Ovary (tissue), 9 donors: ENCODE data around the gene TKTL1. TPM values are rescaled to one million over a fixed set of nuclear protein-coding genes. Genes with fewer than 3 reads are reported as not detected.

ENCODE experiments used
- DNase-seq, 5 donors: peaks; one replicate each; pipeline ENCODE4 v3.0.0-alpha.2; 2019 to 2020
- H3K27ac ChIP-seq, 2 donors: fragments of 200-600 bp; one replicate each; pipeline versions ENCODE4 v1.5.1 to v1.8.0; 2019 to 2022
- H3K27me3 ChIP-seq: fragments of 200-600 bp; one replicate; pipeline ENCODE4 v1.8.0; 2022
- H3K36me3 ChIP-seq: fragments of 200-600 bp; sonication (generic); one replicate; pipeline ENCODE4 v1.5.1; 2019
- H3K4me1 ChIP-seq: one replicate; pipeline ENCODE4 v1.8.1; 2013; ENCODE audit warnings: mild to moderate bottlenecking, moderate library complexity; ENCODE audit not compliant: insufficient read depth
- H3K4me3 ChIP-seq: fragments of 200-600 bp; sonication (generic); one replicate; pipeline ENCODE4 v1.5.1; 2017
- H3K9me3 ChIP-seq, 2 donors: fragments of 200-600 bp in 1 of 2; sonication (generic) in 1 of 2; one replicate each; pipeline versions ENCODE4 v1.5.1 to v1.8.1; 2013 to 2019; ENCODE audit warnings: mild to moderate bottlenecking in 1 of 2, moderate library complexity in 1 of 2
- EP300 ChIP-seq: sonication (generic); formaldehyde crosslinking; IDR thresholded peaks from one replicate; pipeline ENCODE4 v1.6.1; 2017; ENCODE audit warnings: antibody characterized with exemption
- POLR2A ChIP-seq: fragments of 450-650 bp; IDR thresholded peaks from one replicate; pipeline ENCODE4 v1.6.1; 2017; ENCODE audit warnings: antibody characterized with exemption, mild to moderate bottlenecking, moderate library complexity
- WGBS, 3 donors: extraction: QIAGEN DNeasy Blood & Tissue Kit in 1 of 3; methylation state at CpG; one replicate each; pipeline versions ENCODE4 v1.1.5 to v1.1.7; 2013 to 2017; 5-methylcytosine and 5-hydroxymethylcytosine counted together
- intact Hi-C, 4 donors: fragments of 100-400 bp; cut with DNase I; formaldehyde crosslinking; loops; one replicate each; pipeline versions ENCODE4 v1.11.0 to v1.15.1; 2022 to 2023
- polyA plus RNA-seq, 2 donors: library from polyadenylated mRNA; stranded (reverse); fragments of 200-250 nt in 1 of 2; fragments of 350-450 nt in 1 of 2; fragmentation: Illumina TruSeq in 1 of 2; extraction: RNeasy Lipid Tissue Mini Kit (QIAGEN cat#74804) in 1 of 2; gene quantifications; one replicate each; pipeline ENCODE4 v1.2.3, GENCODE V29; 2013 to 2014
- total RNA-seq, 7 donors: library from RNA; depleted of rRNA in 2 of 7; stranded (reverse); fragments of >200 nt in 2 of 7; fragmentation: NEBNext Ultra II Directional in 3 of 7; extraction: Animal tissue kit (Norgen Biotek cat#: 25700) in 3 of 7; gene quantifications; one replicate each; pipeline versions ENCODE4 v1.1.0 to v1.2.4, GENCODE V29; 2016 to 2023
- TF ChIP-seq, protein P1 (sequence below), 3 donors: fragments of 450-650 bp in 2 of 3; fragments of 200-600 bp in 1 of 3; IDR thresholded peaks; one replicate each; pipeline versions ENCODE4 v1.5.1 to v1.8.0; 2016 to 2022; ENCODE audit warnings: antibody characterized with exemption in 3 of 3, mild to moderate bottlenecking in 1 of 3
- donor health status: DM: no; HTN: no; CAD: no; lungs with moderate emphysema.
- donor health status: DM: no; HTN: no; CAD: no.
- donor health status: Bipolar disorder and iron deficiency.
- donor health status: DM: yes; HTN: yes; CAD: no.
- donor health status: DM: no; HTN: no; CAD: no.
- donor health status: DM: yes; HTN: yes; CAD: no.

TKTL1 gene
- total and polyA plus RNA-seq, 9 donors: 0.12 to 0.91 (median 0.30) TPM; not detected in 3

DNA sequence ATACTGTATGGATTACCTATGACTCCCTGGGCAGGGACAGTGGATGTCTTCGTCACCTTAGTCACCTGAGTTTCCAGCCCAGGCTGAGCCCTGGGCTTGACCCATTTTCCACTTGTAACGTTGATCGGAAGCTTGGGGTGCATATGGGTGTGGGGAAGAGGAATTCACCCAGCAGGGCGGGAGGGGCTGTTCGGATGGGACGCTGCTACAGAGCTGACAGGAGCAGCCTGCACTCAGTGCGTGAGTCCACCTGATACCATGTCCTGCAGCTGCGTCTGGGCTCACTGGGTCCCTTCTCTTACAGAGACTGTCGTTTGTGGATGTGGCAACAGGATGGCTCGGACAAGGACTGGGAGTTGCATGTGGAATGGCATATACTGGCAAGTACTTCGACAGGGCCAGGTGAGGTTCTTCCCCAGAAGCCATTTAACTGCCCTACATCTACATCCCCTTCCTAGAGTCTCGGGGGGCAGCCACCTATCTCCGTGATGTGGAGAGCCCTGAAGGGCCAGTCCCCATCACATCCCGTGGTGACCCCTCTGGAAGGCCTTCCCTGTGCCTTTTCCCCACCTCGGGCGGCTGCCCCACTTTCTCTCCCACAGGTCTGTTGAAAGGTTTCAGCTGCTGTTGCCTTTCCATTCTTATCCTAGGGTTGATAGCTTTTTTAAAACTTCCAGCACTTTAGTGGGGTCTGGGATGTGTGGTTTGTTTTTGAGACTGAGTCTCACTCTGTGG lies 13.6 kb downstream of the TKTL1 start:
- no peak overlapping the region for H3K4me3 ChIP-seq
- H3K4me1 ChIP-seq: no peaks in the 10 kb centered on the region
- intact Hi-C loops: no loop called here
- 73 to 77% (median 75%) methylated on average over 16 of the region's 16 CpGs for WGBS, 3 donors
- H3K36me3 ChIP-seq: no peaks in the 10 kb centered on the region
- H3K9me3 ChIP-seq: no peaks in the 10 kb centered on the region
- H3K27me3 ChIP-seq: no peaks in the 10 kb centered on the region
- no peak for DNase-seq
- no peak overlapping the region for H3K27ac ChIP-seq
- TF ChIP-seq EP300: no peak
- TF ChIP-seq POLR2A: no peak
- TF ChIP-seq, protein P1, sequence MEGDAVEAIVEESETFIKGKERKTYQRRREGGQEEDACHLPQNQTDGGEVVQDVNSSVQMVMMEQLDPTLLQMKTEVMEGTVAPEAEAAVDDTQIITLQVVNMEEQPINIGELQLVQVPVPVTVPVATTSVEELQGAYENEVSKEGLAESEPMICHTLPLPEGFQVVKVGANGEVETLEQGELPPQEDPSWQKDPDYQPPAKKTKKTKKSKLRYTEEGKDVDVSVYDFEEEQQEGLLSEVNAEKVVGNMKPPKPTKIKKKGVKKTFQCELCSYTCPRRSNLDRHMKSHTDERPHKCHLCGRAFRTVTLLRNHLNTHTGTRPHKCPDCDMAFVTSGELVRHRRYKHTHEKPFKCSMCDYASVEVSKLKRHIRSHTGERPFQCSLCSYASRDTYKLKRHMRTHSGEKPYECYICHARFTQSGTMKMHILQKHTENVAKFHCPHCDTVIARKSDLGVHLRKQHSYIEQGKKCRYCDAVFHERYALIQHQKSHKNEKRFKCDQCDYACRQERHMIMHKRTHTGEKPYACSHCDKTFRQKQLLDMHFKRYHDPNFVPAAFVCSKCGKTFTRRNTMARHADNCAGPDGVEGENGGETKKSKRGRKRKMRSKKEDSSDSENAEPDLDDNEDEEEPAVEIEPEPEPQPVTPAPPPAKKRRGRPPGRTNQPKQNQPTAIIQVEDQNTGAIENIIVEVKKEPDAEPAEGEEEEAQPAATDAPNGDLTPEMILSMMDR (IDR thresholded peaks at IDR 0.05): no peak

GRCh38 chrX:154310616-154311536 lies 15.3 kb downstream of the TKTL1 start:
- Histone ChIP-seq H3K36me3 (no peaks in the 10 kb centered on the region), H3K27me3 (no peaks in the 10 kb centered on the region), H3K27ac (no peak overlapping the region), H3K4me1 (no peaks in the 10 kb centered on the region), H3K9me3 (no peaks in the 10 kb centered on the region), H3K4me3 (no peak overlapping the region)
- intact Hi-C loops: no loop called here
- WGBS, 3 donors: 68 to 72% (median 71%) methylated on average over 19 of the region's 19 CpGs
- TF ChIP-seq POLR2A (no peak), EP300 (no peak)
- TF ChIP-seq, protein P1 (IDR thresholded peaks at IDR 0.05): no peak
- no peak for DNase-seq

GRCh38 chrX:154312116-154312515 lies 16.5 kb downstream of the TKTL1 start:
- Histone ChIP-seq H3K9me3 (no peaks in the 10 kb centered on the region), H3K4me3 (no peak overlapping the region), H3K27me3 (no peaks in the 10 kb centered on the region), H3K4me1 (no peaks in the 10 kb centered on the region), H3K27ac (no peak overlapping the region), H3K36me3 (no peaks in the 10 kb centered on the region)
- intact Hi-C loops: no loop called here
- 83 to 89% (median 87%) methylated on average over 7 of the region's 7 CpGs for WGBS, 3 donors
- TF ChIP-seq, protein P1 (IDR thresholded peaks at IDR 0.05): no peak
- TF ChIP-seq EP300: no peak
- no peak for TF ChIP-seq POLR2A
- DNase-seq: no peak

- 74 to 80% (median 79%) methylated on average over 5 of the region's 5 CpGs for WGBS, 3 donors
- H3K36me3 ChIP-seq: no peaks in the 10 kb centered on the region
- H3K4me3 ChIP-seq: no peak overlapping the region
- intact Hi-C loops: no loop called here
- no peak overlapping the region for H3K27ac ChIP-seq
- no peaks in the 10 kb centered on the region for H3K9me3 ChIP-seq
- H3K4me1 ChIP-seq: no peaks in the 10 kb centered on the region
- DNase-seq: no peak
- TF ChIP-seq POLR2A: no peak
- no peak for TF ChIP-seq EP300
- TF ChIP-seq, protein P1 (IDR thresholded peaks at IDR 0.05): no peak
- H3K27me3 ChIP-seq: no peaks in the 10 kb centered on the region
Measured at GRCh38 chrX:154313147-154313546, 17.6 kb downstream of the TKTL1 start.
